NCI-H2171 treated with DMSO at 0.1 percent for 48 hours (cell line): ENCODE measurements around the gene CLEC17A.
"Not testable (repeated sequence)": the region's sequence is repeated elsewhere in the genome, so short reads cannot be mapped to it uniquely, and the experiment has no call there.

ENCODE experiments used
- DNase-seq: peaks from one replicate; lab custom pipeline; 2025; lab: John Stamatoyannopoulos, UW

Gene CLEC17A

DNA sequence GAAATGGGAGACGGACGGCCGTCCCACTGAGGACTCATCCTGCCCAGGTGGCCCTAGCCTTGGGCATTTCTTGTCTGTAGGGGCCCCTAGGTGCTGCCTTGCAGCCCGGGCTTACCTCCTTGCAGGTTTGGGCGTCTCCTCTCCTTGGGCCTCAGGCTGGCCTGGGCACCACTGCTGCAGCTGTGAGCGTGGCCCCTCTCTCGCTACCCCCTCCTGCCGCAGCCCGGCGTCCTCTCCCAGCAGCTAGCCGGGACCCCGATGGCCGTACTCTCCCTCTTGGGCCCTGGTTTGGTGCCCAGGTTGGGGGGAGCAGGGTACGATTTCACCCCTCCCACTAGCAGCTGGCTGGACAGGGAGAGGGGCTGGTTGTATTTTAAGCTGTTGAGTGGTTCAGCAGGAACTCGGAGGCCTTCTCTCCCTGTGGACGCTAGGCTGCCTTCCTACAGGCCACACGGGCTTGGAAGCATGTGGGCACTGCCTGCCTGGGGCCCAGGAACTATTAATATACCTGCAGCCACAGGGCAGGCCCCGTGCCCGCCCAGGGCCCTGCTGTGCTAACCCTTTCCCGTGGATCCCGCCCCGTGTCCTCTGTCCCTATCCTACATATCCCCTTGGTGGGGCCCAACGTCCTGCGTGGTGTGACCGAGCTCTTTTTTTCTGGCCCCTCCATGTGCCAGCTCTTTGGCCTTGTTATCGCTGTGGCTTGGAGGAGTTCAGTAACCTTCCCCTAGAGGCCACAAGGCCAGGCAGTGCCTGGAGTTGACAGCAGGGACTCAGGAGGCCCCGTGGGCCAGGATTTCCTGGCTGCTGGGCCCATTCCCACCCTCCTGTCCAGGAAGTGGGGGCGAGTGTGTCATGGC lies 22.7 kb upstream of the CLEC17A start:
- DNase-seq = no peak

DNA sequence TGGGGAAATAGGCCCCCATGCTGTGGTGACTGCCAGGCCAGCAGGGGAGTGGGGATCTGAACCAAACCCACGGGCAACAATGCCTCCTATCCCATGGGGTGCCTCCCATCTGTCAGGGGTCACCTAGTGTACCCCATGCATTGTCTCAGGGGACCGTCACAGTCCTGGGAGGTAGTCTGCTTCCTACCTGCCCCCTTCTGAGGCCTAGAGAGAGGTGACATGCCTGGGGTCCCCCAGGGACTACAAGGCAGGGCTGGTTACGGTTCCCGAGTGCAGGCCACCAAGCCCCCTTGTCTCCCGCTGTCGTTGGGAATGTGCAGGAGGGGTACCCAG lies 22.1 kb upstream of the CLEC17A start:
- no peak for DNase-seq

DNA sequence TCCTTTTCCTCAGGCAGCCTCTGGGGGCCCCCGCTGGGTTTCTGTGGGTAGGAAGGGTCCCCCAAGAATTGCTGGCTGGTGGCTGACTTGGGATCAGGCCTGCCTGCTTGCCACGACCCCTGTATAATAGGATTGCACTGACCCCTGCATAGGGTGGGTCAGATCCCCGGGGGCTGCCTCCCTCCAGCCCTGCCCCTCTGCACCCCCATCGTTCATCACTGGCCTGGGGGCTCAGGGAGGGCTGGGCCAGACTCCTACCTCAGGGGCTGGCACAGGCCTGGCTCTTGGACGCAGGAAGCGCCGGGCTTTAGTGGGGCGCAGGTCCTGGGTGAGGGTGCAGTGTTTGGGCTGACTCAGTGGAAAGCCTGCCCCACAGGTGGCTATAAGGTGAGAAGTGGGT lies 21.6 kb upstream of the CLEC17A start:
- DNase-seq = no peak

DNA sequence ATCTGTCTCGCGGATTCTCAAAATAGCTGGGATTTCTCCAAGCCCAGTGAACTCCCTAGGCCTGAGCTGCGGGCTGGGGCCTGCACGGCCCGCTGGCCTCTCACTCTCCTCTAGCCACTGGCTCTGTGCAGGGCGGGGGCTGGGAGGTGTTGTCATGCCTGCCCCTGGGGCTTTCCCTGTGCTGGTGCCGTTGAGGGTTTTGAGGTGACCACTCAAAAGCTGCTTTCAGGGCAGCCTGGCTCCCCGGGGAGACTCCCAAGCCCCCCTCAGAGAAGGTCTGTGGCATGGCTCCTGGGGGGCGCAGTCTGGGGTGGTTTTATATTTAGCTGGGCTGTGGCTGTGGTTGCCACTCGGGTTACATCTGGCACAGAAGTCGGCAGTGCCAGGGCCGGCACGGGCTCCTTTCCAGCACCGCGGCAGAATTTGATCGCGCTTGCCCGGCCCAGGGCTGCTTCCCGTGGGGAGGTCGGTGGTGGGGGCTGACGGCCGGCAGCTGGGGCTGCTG lies 21.0 kb upstream of the CLEC17A start:
- no peak for DNase-seq

DNA sequence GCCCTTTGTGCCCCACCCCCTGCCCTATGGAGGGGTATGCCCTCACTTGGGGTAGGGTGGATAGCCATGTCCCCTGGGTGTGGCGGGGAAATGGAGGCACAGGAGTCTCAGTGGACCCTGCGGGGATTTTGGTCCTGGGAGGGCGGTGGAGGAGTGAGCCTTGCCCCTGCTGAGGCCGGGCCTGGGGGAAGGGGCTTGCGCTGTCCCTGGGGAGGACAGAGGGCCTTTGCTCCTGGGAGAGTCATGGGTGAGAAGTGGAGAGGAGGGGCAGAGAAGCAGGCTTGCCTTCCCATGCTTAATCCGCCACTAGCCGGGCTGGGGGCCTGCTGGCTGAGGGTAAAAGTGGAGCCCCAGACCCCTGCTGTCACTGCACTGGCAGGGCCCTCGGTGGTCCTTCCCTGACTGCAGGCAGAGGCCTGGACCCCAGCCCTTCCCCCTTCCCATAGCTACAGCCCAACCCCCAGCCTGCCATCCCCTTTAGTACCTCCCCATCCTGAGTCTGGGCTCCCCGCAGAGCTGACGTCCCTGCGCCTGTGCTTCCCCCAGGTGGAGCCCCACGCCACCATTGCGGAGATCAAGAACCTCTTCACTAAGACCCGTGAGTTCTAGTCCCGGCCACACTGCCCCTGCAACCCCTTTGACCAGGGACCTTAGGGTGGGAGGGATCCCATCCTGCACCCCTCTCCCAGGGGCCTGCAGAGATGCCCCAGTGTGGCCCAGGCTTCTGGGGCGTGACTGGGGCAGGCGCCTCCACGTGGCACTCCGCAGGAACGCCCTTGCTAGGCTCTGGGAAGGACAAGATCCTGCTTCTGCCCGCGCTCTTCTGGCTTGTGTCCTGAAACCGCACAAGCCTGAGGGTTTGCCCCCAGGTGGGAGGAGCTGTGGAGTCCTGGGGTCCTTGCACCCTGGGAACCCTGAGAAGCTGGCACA lies 20.0 kb upstream of the CLEC17A start:
- DNase-seq = no peak

DNA sequence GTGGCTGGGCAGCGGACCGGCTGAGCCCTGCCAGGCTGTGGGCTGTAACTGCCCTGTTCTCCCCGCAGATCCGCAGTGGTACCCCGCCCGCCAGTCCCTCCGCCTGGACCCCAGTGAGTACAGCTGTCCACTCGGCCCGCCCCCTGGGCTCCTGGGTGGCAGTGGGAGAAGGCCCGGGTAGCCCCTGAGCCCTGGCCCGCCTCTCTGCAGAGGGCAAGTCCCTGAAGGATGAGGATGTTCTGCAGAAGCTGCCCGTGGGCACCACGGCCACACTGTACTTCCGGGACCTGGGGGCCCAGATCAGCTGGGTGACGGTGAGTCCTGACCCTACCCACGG lies 19.3 kb upstream of the CLEC17A start:
- DNase-seq = no peak

DNA sequence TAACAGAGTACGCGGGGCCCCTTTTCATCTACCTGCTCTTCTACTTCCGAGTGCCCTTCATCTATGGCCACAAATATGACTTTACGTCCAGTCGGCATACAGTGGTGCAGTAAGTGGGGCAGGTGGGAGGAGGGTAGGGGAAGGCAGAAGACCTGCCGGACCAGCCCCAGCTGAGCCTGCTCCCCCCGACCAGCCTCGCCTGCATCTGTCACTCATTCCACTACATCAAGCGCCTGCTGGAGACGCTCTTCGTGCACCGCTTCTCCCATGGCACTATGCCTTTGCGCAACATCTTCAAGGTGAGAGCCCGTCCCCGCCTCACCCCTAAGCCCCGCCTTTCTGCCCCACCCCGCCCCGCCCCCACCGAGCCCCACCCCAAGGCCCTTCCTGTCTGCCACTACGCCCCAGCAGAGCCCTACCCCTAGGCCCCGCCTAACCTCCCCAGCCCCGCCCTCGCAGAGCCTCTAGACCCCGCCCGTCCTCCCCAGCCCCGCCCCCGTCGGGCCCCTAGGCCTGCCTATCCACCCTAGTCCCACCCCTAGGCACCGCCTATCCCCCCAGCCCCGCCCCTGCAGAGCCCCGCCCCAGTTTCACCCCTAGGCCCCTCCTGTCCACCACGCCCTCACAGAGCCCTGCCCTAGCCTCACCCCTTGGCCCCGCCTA lies 18.8 kb upstream of the CLEC17A start:
- no peak for DNase-seq

DNA sequence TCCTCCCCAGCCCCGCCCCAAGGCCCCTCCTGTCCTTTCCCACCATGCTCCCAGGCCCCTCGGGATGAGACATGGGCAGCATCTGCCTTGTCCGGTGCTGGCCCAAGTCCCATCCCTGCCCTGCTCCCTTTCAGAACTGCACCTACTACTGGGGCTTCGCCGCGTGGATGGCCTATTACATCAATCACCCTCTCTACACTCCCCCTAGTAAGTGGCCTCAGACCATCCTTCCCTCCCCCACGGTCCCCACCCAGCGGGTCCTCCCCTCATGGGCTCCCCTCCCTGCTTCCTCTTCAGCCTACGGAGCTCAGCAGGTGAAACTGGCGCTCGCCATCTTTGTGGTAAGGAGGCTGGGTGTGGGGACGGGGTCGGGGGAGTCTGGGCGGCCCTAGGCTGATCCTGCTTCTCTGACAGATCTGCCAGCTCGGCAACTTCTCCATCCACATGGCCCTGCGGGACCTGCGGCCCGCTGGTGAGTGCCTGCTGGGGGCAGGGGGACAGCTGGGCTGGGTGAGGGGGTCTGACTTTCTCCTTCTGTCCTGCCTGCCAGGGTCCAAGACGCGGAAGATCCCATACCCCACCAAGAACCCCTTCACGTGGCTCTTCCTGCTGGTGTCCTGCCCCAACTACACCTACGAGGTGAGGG lies 18.1 kb upstream of the CLEC17A start:
- DNase-seq = not testable (repeated sequence)

DNA sequence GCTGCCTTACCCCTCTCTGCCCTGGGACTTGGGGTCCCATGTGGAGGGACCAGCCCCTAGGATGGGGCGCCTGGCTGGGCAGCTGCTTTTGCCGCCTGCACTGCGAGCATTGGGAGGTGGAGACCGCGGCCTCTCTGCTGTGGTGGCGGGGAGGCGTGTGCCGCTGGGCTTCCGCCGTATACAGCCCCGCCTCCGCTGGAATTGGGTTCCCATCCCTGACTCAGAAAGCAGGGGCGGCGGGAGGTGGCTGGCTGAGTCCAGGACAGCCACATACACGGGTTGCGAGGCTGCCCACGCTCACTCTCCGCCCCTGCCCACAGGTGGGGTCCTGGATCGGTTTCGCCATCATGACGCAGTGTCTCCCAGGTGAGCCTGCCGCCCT lies 17.6 kb upstream of the CLEC17A start:
- no peak for DNase-seq

DNA sequence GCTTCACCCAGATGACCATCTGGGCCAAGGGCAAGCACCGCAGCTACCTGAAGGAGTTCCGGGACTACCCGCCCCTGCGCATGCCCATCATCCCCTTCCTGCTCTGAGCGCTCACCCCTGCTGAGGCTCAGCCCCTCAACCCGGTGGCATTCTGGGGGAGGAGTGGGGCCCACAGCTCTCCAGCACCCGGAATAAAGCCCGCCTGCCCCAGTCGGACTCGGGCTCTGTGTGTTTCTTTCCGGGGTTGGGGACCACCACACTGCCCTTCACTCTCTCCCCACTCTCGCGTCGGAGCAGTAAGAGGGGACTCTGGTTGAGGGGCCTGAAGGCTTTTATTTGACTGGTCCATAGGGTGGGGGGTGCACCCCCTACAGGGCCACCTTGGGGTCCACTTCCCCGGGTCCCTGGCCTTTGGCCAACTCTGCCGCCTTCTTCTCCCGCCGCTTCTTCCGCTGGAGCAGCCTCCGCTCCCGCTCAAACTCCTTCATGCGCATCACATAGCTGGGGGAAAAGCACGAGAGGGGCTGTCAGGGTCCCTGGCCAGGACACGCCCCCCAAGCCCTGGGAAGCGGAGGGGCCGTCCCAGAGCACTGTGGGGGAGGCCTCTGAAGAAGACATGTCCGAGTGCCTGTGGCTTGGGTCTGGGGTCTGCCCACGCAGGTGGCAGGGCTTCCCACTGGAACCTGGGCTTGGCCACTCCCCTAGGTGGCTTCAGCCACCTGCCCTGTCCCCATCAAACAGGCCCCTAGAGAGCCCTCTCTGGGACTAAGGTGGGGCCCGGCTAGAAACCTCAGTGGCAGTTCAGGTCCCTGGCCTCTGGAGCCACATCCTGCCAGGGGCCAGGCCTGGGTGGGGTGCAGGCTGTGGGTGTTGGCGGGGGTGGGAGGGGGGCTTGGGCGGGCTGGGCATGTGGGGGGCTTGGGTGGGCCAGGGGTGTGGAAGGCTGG lies 16.8 kb upstream of the CLEC17A start:
- no peak for DNase-seq

DNA sequence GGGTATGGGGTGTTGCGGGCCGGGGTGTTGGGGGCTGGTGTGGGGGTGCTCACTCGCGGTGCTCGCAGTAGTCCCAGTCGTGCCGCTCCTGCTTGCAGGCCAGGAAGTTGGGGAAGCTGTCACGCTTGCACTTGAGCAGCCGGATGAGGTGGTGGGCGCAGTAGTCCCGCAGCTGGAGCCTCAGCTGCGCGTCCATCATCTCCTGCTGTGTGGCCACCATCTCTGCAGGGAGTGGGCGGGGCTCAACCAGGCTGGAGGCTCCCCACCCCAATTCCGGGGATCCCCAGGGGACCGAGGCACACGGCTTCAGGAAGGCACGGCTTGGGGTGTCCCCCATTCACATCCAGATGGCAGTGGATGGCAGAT lies 16.2 kb upstream of the CLEC17A start:
- DNase-seq = no peak

DNA sequence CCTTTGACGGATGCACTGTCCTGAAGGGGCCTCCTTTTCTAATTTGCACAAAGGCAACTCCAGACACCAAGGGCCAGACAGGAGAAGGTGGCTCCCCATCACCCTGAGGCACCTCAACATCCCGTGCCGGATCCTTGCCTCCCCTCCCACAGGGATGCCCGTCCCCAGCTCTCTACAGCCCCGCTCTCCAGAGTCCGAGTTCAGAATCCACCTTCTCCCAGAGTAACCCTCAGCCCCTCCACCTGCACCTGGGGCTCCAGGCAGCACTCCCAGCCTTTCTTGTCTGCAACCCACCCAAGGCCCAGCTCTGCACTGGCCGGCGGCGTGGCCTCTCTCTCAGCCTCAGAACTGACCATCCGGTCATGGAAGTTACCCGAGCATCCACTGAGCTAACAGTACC lies 15.8 kb upstream of the CLEC17A start:
- no peak for DNase-seq

DNA sequence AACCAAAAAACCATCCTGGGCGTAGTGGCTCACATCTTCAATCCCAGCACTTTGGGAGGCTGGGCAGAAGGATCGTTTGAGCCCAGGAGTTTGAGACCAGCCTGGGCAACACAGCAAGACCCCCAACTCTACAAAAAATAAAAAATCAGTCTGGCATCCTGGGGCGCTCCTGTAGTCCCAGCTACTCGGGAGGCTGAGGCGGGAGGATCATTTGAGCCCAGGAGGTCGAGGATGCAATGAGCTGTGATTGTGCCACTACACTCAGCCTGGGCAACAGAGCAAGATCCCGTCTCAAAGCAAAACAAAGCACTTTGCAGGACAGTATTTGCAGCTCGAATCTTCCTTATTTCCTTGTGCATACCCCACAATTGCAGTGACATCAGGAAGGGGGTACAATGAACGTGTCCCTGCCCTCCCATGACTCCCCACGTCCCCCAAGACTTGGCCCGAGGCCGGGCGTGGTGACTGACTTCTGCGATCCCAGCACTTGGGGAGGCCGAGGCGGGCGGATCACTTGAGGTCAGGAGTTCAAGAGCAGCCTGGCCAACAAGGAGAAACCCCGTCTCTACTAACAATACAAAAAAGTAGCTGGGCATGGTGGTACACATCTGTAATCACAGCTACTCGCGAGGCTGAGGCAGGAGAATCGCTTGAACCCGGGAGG lies 11.9 kb upstream of the CLEC17A start:
- DNase-seq = no peak

DNA sequence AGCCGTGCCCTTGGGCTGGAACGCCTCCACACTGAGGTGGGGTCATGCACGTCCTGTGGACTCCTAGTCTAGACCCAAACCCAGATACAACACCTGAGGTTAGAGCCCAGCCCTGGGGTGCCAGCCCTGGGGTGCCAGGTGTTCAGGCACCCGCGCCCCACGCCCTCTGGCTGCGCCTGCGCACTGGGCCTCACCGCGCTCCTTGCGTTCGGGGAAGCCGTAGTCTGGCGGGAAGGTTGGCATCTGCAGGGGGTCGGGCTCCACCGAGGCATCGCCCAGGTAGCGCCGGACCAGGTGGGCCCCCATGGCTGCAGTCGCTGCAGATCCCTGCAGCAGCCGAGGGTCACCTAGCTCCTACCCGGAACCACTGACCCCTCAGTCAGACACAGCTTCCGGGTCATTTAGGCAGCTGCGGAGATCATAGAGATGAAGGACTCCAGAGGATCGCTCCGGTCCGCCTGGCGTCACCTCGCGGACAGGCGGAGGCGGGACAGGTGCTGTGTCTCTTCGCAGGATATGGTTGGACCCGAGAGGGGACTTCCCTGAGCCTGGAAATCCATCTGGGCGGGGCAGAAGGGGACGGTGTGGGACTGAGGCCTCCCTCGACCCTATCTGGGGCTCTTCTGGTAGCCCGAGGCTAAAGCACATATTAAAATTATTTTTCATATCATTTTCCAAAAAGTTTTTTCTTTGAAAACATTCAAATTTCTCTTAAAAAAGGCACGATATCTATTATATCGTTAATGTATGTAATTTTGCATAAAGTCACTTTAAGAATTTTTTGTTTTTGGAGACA lies 11.0 kb upstream of the CLEC17A start, which contains the start of gene NDUFB7:
Gene NDUFB7 (minus strand): TSS at position 372 of the 796 bp plus-strand sequence. CDS start 66 bp downstream, at position 306.
- peak; percentile 92 for DNase-seq

DNA sequence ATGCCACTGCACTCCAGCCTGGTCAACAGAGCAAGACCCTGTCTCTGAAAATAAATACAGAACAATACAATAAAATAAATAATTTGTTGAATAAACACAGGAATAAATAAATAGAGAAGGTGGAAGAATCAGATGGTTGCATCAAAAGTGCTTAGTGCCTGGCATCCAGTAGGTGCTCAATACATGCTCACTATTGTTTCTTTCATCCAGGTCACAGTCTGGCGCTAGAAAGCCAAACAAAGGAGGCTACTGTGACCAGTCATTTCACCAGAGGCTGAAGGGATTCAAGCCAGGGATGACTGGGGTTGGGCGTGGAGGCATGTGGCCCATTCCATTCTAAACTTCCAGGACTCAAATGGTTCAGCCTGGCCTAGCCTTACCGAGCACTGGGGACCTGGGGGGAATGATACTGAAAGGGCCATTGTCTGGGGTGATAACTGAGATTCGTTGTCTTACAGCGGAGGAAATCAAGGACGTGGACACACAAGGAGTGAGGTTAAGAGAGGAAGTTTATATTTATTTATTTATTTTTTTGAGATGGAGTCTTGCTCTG lies 7.4 kb upstream of the CLEC17A start:
- DNase-seq = no peak

DNA sequence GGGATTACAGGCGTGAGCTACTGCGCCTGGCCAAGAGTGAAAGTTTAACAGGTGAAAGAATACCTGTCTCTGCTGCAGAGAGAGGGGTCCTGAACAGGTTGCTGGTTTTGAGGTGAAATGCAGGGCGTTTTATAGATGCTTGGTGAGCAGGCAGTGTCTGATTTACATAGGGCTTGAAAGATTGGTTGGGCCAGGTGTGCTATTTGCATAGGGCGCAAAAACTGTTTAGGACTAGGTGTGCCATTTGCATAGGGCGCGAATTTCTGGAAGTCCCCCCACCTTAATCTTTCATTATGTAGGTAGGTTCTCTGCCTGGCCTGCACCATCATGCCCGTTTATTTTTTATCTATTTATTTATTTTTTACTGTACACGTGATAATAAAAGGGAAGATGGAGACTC lies 6.5 kb upstream of the CLEC17A start:
- no peak for DNase-seq

DNA sequence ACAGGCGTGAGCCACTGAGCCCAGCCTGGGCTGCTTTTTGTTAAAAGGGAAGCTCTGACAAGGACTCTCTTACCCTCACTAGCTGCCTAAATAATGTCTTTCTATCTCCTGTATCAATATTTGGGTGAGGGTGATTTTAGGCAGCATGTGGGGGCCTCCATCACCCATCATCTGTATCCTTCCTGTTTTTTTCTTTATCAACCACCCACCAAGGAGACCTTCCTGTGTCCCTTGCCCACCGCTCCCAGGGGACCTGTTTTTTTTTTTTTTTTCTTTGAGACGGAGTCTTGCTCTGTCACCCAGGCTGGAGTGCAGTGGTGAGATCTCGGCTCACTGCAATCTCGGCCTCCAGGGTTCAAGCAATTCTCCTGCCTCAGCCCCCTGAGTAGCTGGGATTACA lies 5.6 kb upstream of the CLEC17A start:
- DNase-seq = no peak

DNA sequence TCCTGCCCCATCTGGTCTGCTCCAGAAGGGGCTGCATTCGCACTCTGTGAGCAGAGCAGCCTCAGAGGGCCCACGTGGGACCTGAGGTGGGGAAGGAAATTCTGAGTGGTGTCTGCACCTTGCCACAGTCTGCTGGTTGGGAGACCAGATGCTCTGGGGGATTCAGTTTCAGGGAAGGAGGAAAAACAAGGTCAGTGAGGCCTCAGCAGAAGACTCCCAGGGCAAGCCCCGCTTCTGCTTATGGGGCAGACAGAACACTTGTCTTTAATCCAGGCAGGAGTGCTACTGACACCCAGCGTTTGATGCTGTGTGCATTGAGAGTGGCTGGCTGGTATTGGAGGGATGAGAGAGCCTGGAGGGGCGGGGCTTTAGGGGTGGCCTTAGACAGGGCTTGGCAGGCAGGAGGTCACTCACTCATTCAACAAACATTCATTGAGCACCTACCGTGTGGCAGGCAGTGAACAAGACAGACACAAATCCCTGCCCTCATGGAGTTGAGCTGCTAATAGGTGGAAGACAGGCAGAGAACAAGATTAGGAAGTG lies 4.9 kb upstream of the CLEC17A start:
- peak; percentile 91 for DNase-seq
